ACC112 (cell line): ENCODE data around the gene ASPRV1.

ENCODE experiments used
- H2AFZ ChIP-seq: fragments of 200-600 bp; sonication (generic); one replicate; pipeline ENCODE4 v1.6.0; 2017; ENCODE audit warnings: antibody characterized with exemption, low read length; ENCODE audit not compliant: unreplicated experiment
- H3K27ac ChIP-seq: fragments of 200-600 bp; sonication (generic); 2 replicates; pipeline ENCODE4 v1.5.1; 2014; ENCODE audit warnings: low read depth, mild to moderate bottlenecking, antibody characterized with exemption, low read length, moderate library complexity
- H3K27me3 ChIP-seq: fragments of 200-600 bp; sonication (generic); 2 replicates; pipeline ENCODE4 v1.6.1; 2014; ENCODE audit warnings: mild to moderate bottlenecking, antibody characterized with exemption, low read length, moderate library complexity, mixed read lengths; ENCODE audit not compliant: insufficient read depth
- H3K36me3 ChIP-seq: fragments of 200-600 bp; sonication (generic); 2 replicates; pipeline ENCODE4 v1.6.1; 2016; ENCODE audit warnings: mild to moderate bottlenecking, antibody characterized with exemption, low read length, moderate library complexity, mixed read lengths; ENCODE audit not compliant: insufficient read depth
- H3K4me1 ChIP-seq: fragments of 200-600 bp; sonication (generic); one replicate; pipeline ENCODE4 v1.6.1; 2016; ENCODE audit warnings: low read length, mixed read lengths; ENCODE audit not compliant: insufficient read depth, unreplicated experiment, control insufficient read depth
- H3K4me3 ChIP-seq: fragments of 200-600 bp; sonication (generic); 2 replicates; pipeline ENCODE4 v1.5.1; 2014; ENCODE audit warnings: mild to moderate bottlenecking, low read depth, low read length
- H3K79me2 ChIP-seq: fragments of 200-600 bp; sonication (generic); one replicate; pipeline ENCODE4 v1.6.0; 2016; ENCODE audit warnings: low read length; ENCODE audit not compliant: control insufficient read depth, unreplicated experiment, insufficient read depth

ASPRV1 gene

DNA sequence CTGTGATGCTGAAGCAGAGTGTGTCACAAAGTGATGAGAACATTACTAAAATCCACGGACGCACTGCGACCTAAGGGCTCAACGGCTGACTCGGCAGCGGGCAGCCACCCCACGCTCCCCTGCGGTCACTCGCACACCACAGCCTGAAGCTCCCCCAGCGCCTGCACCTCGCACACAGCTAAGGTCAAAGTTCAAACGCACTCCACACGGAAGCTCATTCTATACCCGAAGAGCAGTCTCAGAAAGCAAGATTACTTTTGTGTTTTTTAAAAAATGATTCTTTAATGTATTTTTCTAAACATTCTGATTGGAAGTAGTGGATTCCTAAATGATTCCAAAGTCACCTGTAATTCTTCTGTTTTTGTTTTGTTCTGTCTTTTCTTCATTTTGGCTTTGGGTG lies 21.7 kb downstream of the ASPRV1 start:
- Histone ChIP-seq H3K27ac (no peak overlapping the region), H3K27me3 (no peaks in the 10 kb centered on the region), H3K4me1 (peaks cover 7% of the 10 kb centered on the region), H3K4me3 (no peak overlapping the region), H3K79me2 (no peaks in the 10 kb centered on the region), H3K36me3 (peaks cover 20% of the 10 kb centered on the region; the same call in 1 of the 2 replicates), H2AFZ (no peak overlapping the region)

DNA sequence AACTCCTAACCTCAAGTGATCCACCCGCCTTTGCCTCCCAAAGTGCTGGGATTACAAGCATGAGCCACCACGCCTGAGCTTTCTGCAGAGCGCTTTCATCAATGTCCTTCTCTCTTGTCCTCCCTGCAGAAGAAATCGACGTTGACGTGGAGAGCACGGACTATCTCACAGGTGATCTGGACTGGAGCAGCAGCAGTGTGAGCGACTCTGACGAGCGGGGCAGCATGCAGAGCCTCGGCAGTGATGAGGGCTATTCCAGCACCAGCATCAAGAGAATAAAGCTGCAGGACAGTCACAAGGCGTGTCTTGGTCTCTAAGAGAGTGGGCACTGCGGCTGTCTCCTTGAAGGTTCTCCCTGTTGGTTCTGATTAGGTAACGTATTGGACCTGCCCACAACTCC lies 23.5 kb downstream of the ASPRV1 start:
- Histone ChIP-seq H3K79me2 (no peaks in the 10 kb centered on the region), H3K36me3 (peaks cover 20% of the 10 kb centered on the region; the same call in 1 of the 2 replicates), H3K4me1 (peaks cover 20% of the 10 kb centered on the region), H3K4me3 (no peak overlapping the region), H2AFZ (no peak overlapping the region), H3K27ac (no peak overlapping the region), H3K27me3 (no peaks in the 10 kb centered on the region)

DNA sequence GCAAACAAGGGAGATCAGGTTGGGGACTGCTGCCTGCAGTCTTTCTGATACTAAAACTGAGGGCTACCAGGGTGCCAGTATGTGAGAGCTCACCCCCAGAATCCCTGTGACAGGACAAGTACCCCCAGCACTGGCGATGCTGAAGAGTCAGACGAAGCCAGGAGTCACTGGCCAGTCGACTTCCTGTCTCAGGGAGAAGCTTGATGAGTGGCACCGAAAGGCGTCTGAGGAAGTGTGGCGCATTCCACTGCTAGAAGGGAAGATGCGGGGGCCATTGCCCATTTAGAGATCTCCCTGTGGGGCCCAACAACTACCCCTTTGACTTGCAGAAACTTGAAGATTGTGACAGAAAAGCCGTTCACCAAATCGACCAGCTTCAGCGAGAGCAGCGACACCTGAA lies 24.5 kb downstream of the ASPRV1 start:
- no peak overlapping the region for H3K27ac ChIP-seq
- no peaks in the 10 kb centered on the region for H3K27me3 ChIP-seq
- H3K4me1 ChIP-seq, result peaks cover 27% of the 10 kb centered on the region
- no peaks in the 10 kb centered on the region for H3K79me2 ChIP-seq
- no peak overlapping the region for H3K4me3 ChIP-seq
- peaks cover 20% of the 10 kb centered on the region; the same call in 1 of the 2 replicates for H3K36me3 ChIP-seq
- no peak overlapping the region for H2AFZ ChIP-seq

DNA sequence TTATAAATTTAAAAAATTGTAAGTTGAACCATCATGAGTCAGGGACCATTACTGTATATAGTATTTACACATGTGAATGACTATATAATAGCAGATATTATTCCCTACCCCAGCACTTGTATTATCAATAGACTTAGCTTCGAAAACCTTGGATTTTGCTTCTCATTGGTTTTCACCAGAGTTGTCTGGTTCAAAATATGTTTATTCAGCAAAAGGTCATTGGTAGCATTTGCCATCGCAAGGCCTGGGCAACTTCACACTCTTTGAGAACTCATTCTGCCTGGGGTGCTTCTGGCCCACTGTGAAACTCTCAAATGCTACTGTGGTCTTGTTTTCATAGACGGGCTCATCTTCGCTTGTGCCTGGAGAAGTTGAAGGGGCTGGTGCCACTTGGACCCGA lies 26.4 kb downstream of the ASPRV1 start:
- no peaks in the 10 kb centered on the region for H3K79me2 ChIP-seq
- H3K4me1 ChIP-seq, result peaks cover 30% of the 10 kb centered on the region
- H3K27me3 ChIP-seq, result no peaks in the 10 kb centered on the region
- no peak overlapping the region for H3K4me3 ChIP-seq
- H2AFZ ChIP-seq, result no peak overlapping the region
- H3K36me3 ChIP-seq, result peaks cover 20% of the 10 kb centered on the region; the same call in 1 of the 2 replicates
- H3K27ac ChIP-seq, result peak overlapping the region; percentile 78

DNA sequence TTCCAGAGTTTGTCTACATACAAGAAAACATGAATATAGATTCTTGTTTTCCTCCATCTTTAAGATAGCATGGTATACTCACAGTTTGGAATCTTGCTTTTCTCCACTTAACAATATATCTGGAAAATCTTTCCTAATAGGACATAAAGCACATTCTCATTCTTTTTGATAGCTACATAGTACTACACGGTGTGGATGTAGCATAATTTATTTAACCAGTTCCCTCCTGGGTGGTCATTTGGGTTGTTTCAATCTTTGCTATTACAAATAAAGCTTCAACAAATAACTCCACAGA lies 26.9 kb downstream of the ASPRV1 start:
- no peaks in the 10 kb centered on the region for H3K79me2 ChIP-seq
- peaks cover 17% of the 10 kb centered on the region; the same call in 1 of the 2 replicates for H3K36me3 ChIP-seq
- no peaks in the 10 kb centered on the region for H3K27me3 ChIP-seq
- peak overlapping the region; percentile 78 for H3K27ac ChIP-seq
- peak overlapping the region; percentile 45 for H2AFZ ChIP-seq
- H3K4me1 ChIP-seq, result peaks cover 30% of the 10 kb centered on the region
- H3K4me3 ChIP-seq, result peak overlapping the region; percentile 27

DNA sequence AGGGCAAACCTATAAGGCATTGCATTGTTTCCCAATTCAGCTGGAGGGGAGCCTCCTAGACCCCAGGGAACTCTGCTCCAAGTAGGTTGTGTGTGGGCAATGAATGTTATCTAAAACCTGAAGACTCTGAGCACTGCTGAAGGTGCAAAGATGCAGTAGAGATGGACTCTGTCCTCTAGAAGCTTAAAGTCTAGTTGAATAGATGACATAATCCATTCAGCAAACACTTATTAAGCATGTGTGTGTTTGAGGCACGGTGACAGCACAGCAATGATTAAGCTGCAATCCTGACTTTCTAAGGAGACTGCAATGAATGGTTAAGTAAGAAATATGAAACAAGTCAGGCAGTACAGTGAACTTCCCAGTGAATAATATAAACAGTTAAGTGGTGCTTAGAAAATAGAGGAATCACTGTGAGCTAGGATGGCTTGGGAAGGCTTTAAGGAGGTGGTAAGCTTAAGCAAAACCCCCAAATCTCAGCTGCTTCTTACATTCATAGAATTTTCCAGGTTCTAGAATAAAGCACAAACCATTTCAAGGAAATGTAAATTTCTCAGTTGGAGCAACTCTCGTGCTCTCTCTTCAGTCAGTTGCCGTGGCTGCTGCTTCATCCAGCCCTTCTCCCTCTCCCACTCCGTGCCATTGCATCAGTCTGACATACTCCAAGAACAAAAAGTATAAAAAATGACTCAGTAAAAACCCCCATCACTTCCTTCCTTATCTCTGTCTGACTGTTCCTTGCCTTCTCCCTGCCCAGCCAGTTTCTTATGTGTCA lies 27.4 kb downstream of the ASPRV1 start:
- Histone ChIP-seq H3K4me1 (peaks cover 30% of the 10 kb centered on the region), H3K4me3 (peak overlapping the region; percentile 27), H3K79me2 (no peaks in the 10 kb centered on the region), H3K36me3 (peaks cover 14% of the 10 kb centered on the region; the same call in 1 of the 2 replicates), H3K27me3 (no peaks in the 10 kb centered on the region), H2AFZ (peak overlapping the region; percentile 45), H3K27ac (peak overlapping the region; percentile 78)

DNA sequence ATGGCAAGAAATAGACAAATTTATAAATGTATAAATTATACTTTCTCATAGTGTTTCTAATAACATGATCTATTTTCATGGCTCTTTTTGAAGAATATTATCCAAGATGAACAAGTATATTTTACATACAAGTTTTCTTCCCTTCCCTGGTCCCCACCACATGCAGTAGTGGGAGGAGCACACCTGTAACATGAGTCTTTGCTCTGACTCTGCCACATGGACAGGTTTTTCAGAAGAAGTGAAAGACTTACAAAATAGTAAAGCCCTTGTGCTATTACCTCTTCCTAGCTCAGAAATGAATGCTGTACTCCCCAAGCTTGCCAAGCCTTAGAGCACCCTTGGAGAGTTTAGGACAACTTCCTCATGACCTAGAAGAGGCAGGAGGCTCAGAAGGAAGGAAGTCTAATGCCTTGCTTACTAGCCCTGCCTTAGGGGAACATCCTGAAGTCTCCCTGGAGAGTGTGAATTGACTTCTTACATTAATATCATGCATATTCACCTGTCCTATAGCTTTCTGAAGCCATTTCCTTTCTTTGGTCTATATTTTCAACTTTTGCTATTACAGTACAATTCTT lies 28.1 kb downstream of the ASPRV1 start:
- Histone ChIP-seq H3K4me3 (no peak overlapping the region; the same call in 1 of the 2 replicates), H3K79me2 (no peaks in the 10 kb centered on the region), H3K27ac (peak overlapping the region; percentile 78), H3K27me3 (no peaks in the 10 kb centered on the region), H3K4me1 (peaks cover 30% of the 10 kb centered on the region), H3K36me3 (peaks cover 13% of the 10 kb centered on the region; the same call in 1 of the 2 replicates), H2AFZ (no peak overlapping the region)

DNA sequence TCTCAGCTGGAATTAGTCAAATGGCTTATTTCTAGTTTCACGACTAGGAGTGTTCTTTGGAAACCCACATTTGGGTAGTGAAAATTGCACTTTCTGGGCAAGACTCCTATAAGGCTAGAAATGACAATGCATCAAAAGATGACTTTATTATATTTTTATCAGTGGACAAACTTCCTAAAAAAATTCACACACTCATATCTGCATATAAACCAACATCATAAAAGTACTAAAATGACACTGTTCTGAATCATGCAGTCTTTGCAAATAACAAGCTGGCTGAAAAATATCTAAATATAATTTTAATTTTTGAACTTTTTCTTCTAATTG lies 28.9 kb downstream of the ASPRV1 start:
- Histone ChIP-seq H3K4me3 (no peak overlapping the region), H2AFZ (no peak overlapping the region), H3K4me1 (peaks cover 30% of the 10 kb centered on the region), H3K36me3 (peaks cover 13% of the 10 kb centered on the region; the same call in 1 of the 2 replicates), H3K79me2 (no peaks in the 10 kb centered on the region), H3K27ac (no peak overlapping the region), H3K27me3 (no peaks in the 10 kb centered on the region)

DNA sequence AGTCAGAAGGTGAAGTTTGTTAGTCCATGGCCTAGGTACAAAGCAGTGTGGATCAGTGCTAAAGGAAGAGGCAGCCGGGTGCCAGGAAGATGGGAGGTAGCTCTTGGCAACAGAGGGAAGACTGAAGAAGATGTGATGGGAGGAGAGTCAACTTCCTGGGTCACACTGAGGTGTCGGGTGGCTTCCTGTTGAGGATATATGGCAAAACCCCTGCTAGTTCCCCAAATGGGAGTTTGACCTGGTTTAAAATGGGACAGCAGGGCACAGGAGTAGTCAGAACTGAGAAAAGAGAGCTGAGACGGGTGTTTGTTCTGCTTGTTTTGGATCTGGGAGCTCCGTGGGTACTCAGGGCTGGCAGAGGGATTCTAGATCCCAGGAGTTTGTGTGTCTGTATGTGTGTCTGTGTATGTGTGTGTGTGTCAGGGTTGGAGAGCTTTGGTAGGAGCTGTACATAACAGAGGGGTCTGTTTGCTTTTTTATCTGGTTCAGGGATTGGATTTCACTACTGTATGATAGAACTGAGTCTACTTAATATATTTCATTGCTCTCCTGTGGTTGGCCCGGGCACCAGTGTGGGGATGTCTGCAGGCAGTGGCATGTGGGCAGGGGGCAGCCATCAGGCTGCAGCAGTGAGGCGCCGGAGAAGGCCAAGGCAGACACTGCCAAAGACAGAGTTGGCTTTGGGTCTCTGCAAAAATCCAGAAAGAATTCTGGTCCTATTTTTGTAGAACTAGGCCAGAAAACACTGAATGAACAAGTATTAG lies 29.4 kb downstream of the ASPRV1 start:
- H3K27ac ChIP-seq, result no peak overlapping the region

DNA sequence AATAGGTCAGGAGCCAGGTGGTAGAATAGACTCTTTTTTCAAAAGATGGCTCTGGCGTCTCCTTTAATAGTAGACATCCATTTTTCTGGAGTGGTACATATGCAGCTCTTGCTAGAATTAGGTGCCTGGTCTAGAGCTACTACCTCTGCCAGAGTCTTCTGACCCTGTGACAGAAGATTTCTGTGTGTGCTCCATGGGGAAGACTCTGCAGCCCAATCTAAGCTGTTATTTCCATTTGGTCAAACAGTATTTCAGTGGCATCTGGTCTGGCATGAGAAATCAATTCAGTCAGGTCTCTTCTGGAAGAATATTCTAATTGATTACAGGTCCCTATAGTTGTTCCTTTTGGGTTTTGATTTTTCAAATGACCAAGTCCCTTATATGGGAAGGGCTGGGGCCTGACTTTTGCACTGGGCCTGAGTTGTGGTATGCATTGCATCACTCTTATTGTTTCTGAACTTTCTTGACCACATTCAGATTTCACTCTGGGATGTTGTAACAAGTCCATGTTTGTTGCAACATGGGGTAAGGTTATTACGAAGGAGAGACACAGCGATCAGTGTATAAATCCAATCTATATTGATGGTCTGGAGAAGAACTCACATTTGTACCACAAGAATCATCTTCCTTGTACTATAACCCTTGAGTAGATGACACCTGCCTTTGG lies 34.4 kb downstream of the ASPRV1 start:
- no peaks in the 10 kb centered on the region for H3K27me3 ChIP-seq
- H3K27ac ChIP-seq, result no peak overlapping the region
- no peak overlapping the region for H3K4me3 ChIP-seq
- H3K79me2 ChIP-seq, result no peaks in the 10 kb centered on the region
- peaks cover 4% of the 10 kb centered on the region for H3K4me1 ChIP-seq
- peaks cover 10% of the 10 kb centered on the region for H3K36me3 ChIP-seq
- H2AFZ ChIP-seq, result no peak overlapping the region

More for the DNA sequence above, 29.4 kb downstream of the ASPRV1 start:
- Histone ChIP-seq H3K4me3 (no peak overlapping the region), H3K36me3 (peaks cover 18% of the 10 kb centered on the region), H3K79me2 (no peaks in the 10 kb centered on the region), H2AFZ (no peak overlapping the region), H3K27me3 (no peaks in the 10 kb centered on the region), H3K4me1 (peaks cover 30% of the 10 kb centered on the region)
